SK-N-SH treated with all-trans-retinoic acid at 6 μM for 48 hours (cell line): ENCODE data around the gene PLEKHN1.

Source experiments
- ATAC-seq: fragments of 200-7000 bp; cut with Tn5 transposase; 3 replicates; pipeline ENCODE4 v1.9.1; 2020; ENCODE audit warnings: mild to moderate bottlenecking, moderate library complexity
- CSDC2 ChIP-seq: fragments of 250-450 bp; sonication (Bioruptor Pico); IDR thresholded peaks from 2 replicates; pipeline ENCODE4 v1.5.0; 2020; ENCODE audit warnings: mild to moderate bottlenecking, moderate library complexity
- ESRRG ChIP-seq: fragments of 250-450 bp; sonication (Bioruptor Pico); IDR thresholded peaks from 2 replicates; pipeline ENCODE4 v1.6.1; 2021; ENCODE audit warnings: mild to moderate bottlenecking
- ISL1 ChIP-seq: fragments of 250-450 bp; sonication (Bioruptor Pico); IDR thresholded peaks from 2 replicates; pipeline ENCODE4 v2.1.2; 2022; ENCODE audit warnings: mild to moderate bottlenecking, moderate library complexity
- POU6F1 ChIP-seq: fragments of 250-450 bp; sonication (Bioruptor Pico); IDR thresholded peaks from 2 replicates; pipeline ENCODE4 v1.8.0; 2021; ENCODE audit warnings: low read depth, mild to moderate bottlenecking, moderate library complexity, borderline replicate concordance
- PPARA ChIP-seq: fragments of 250-450 bp; sonication (Bioruptor Pico); IDR thresholded peaks from 2 replicates; pipeline ENCODE4 v1.5.0; 2020; ENCODE audit warnings: mild to moderate bottlenecking, borderline replicate concordance
- RARB ChIP-seq: fragments of 250-450 bp; sonication (Bioruptor Pico); IDR thresholded peaks from 2 replicates; pipeline ENCODE4 v1.8.0; 2021; ENCODE audit warnings: mild to moderate bottlenecking, moderate library complexity
- SNAI2 ChIP-seq: fragments of 250-450 bp; sonication (Bioruptor Pico); IDR thresholded peaks from 2 replicates; pipeline ENCODE4 v1.5.0; 2020; ENCODE audit warnings: mild to moderate bottlenecking, moderate library complexity
- TCF4 ChIP-seq: fragments of 250-450 bp; sonication (Bioruptor Pico); IDR thresholded peaks from 2 replicates; pipeline ENCODE4 v1.8.0; 2021; ENCODE audit warnings: mild to moderate bottlenecking, moderate library complexity, borderline replicate concordance
- TOX ChIP-seq: fragments of 250-450 bp; sonication (Bioruptor Pico); IDR thresholded peaks from 2 replicates; pipeline ENCODE4 v1.8.0; 2021; ENCODE audit warnings: mild to moderate bottlenecking, moderate library complexity, borderline replicate concordance
- ZFP3 ChIP-seq: fragments of 250-450 bp; sonication (Bioruptor Pico); IDR thresholded peaks from 2 replicates; pipeline ENCODE4 v1.5.0; 2020; ENCODE audit warnings: mild to moderate bottlenecking, moderate library complexity
- ZFP30 ChIP-seq: fragments of 450-650 bp; formaldehyde crosslinking; IDR thresholded peaks from 2 replicates; pipeline ENCODE4 v1.5.0; 2022; ENCODE audit warnings: mild to moderate bottlenecking, moderate library complexity
- ZNF565 ChIP-seq: fragments of 450-650 bp; formaldehyde crosslinking; conservative IDR thresholded peaks from 2 replicates; pipeline ENCODE4 v1.5.0; 2020; ENCODE audit warnings: low read depth, mild to moderate bottlenecking, moderate library complexity
- ZNF70 ChIP-seq: fragments of 450-650 bp; formaldehyde crosslinking; IDR thresholded peaks from 2 replicates; pipeline ENCODE4 v1.5.0; 2020; ENCODE audit warnings: mild to moderate bottlenecking, moderate library complexity
- ZNF8 ChIP-seq: fragments of 450-650 bp; formaldehyde crosslinking; IDR thresholded peaks from 2 replicates; pipeline ENCODE4 v1.5.0; 2020; ENCODE audit warnings: mild to moderate bottlenecking, moderate library complexity
- TF ChIP-seq, protein P1 (sequence below): fragments of 250-450 bp; sonication (Bioruptor Pico); IDR thresholded peaks from 2 replicates; pipeline ENCODE4 v1.5.0; 2020; ENCODE audit warnings: mild to moderate bottlenecking, moderate library complexity
- TF ChIP-seq, protein P2 (sequence below): fragments of 250-450 bp; sonication (Bioruptor Pico); IDR thresholded peaks from 2 replicates; pipeline ENCODE4 v1.8.0; 2020; ENCODE audit warnings: mild to moderate bottlenecking, moderate library complexity, borderline replicate concordance
- TF ChIP-seq, protein P3 (sequence below): fragments of 250-450 bp; sonication (Bioruptor Pico); IDR thresholded peaks from 2 replicates; pipeline ENCODE4 v1.5.1; 2020; ENCODE audit warnings: low read depth, mild to moderate bottlenecking, moderate library complexity

Gene PLEKHN1

DNA sequence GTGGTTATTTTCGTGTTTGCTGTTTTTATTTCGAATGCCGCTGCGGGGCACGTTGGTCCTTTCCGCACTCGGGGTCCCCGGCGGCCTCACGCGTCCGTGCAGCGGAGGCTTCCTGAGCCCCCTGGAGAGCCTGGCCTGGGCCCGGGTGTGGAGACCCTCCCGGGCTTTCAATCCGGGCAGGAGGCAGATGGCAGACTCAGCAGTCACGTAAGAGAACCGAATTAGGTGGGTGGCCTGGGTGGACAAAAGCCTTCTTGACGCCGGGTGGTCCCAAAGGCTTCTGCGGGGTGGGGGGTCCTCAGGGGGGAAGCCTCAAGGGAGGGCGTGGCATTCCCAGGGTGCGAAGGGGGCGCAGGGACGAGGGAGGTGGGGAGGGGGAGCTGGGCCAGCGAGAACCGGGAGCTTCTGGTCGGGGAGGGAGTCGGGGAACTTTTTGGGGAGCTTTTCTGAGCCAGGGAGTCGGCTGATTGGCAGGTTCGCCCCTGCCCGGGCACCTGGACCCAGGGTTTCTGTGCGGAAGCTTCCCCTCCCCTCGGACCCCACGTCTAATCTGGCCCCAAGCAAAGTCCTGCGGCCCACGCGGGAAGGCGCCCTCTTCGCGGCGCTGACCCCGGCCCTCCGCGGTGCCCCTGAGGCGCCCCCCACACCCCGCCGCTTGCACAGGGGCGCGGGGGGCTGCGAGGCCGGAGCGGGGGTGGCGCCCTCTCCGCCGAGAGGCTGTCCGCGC, 34.9 kb downstream of the PLEKHN1 start (continued):
- TF ChIP-seq, protein P1, sequence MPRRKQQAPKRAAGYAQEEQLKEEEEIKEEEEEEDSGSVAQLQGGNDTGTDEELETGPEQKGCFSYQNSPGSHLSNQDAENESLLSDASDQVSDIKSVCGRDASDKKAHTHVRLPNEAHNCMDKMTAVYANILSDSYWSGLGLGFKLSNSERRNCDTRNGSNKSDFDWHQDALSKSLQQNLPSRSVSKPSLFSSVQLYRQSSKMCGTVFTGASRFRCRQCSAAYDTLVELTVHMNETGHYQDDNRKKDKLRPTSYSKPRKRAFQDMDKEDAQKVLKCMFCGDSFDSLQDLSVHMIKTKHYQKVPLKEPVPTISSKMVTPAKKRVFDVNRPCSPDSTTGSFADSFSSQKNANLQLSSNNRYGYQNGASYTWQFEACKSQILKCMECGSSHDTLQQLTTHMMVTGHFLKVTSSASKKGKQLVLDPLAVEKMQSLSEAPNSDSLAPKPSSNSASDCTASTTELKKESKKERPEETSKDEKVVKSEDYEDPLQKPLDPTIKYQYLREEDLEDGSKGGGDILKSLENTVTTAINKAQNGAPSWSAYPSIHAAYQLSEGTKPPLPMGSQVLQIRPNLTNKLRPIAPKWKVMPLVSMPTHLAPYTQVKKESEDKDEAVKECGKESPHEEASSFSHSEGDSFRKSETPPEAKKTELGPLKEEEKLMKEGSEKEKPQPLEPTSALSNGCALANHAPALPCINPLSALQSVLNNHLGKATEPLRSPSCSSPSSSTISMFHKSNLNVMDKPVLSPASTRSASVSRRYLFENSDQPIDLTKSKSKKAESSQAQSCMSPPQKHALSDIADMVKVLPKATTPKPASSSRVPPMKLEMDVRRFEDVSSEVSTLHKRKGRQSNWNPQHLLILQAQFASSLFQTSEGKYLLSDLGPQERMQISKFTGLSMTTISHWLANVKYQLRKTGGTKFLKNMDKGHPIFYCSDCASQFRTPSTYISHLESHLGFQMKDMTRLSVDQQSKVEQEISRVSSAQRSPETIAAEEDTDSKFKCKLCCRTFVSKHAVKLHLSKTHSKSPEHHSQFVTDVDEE (CRISPR knock-in tag), result no peak
- no peak for TF ChIP-seq ZNF565 (CRISPR knock-in tag)
- TF ChIP-seq, all 23 proteins: peak for 0

- TF ChIP-seq ESRRG (no peak), ISL1 (no peak), PPARA (CRISPR knock-in tag) (no peak), ZNF8 (CRISPR knock-in tag) (no peak), CSDC2 (CRISPR knock-in tag) (no peak), RARB (CRISPR knock-in tag) (no peak)
- no peak for ATAC-seq
Measured at GRCh38 chr1:1003618-1004419, 37.5 kb downstream of the PLEKHN1 start.

DNA sequence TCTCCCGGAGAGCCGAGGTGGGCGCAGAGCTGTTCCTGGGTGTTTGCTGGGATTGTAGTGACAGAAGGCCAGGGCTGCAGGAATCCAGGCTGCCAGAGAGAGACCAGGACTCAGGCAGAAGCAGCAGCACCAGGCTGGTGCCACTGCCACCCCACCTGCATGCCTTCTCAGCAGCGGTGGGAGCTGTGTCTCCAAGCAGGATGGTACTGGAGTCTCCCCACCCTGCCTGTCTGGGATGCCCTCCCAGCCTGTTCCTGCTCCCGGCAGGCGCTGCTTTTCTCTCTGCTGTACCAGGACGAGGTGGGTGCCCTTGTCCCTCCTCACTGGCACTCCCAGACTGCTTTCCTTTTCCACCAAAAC, 38.1 kb downstream of the PLEKHN1 start:
- TF ChIP-seq, protein P1 (CRISPR knock-in tag), result no peak
- TF ChIP-seq SNAI2 (no peak), RARB (CRISPR knock-in tag) (no peak), ZNF8 (CRISPR knock-in tag) (no peak), CSDC2 (CRISPR knock-in tag) (no peak), ZNF70 (CRISPR knock-in tag) (no peak), POU6F1 (no peak), ISL1 (no peak), ZFP30 (CRISPR knock-in tag) (no peak), TCF4 (CRISPR knock-in tag) (no peak), PPARA (CRISPR knock-in tag) (no peak), TOX (CRISPR knock-in tag) (no peak), ZFP3 (no peak), ESRRG (no peak)
- TF ChIP-seq, protein P2, sequence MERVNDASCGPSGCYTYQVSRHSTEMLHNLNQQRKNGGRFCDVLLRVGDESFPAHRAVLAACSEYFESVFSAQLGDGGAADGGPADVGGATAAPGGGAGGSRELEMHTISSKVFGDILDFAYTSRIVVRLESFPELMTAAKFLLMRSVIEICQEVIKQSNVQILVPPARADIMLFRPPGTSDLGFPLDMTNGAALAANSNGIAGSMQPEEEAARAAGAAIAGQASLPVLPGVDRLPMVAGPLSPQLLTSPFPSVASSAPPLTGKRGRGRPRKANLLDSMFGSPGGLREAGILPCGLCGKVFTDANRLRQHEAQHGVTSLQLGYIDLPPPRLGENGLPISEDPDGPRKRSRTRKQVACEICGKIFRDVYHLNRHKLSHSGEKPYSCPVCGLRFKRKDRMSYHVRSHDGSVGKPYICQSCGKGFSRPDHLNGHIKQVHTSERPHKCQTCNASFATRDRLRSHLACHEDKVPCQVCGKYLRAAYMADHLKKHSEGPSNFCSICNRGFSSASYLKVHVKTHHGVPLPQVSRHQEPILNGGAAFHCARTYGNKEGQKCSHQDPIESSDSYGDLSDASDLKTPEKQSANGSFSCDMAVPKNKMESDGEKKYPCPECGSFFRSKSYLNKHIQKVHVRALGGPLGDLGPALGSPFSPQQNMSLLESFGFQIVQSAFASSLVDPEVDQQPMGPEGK, result no peak
- TF ChIP-seq, protein P3, sequence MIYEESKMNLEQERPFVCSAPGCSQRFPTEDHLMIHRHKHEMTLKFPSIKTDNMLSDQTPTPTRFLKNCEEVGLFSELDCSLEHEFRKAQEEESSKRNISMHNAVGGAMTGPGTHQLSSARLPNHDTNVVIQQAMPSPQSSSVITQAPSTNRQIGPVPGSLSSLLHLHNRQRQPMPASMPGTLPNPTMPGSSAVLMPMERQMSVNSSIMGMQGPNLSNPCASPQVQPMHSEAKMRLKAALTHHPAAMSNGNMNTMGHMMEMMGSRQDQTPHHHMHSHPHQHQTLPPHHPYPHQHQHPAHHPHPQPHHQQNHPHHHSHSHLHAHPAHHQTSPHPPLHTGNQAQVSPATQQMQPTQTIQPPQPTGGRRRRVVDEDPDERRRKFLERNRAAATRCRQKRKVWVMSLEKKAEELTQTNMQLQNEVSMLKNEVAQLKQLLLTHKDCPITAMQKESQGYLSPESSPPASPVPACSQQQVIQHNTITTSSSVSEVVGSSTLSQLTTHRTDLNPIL, result no peak
- no peak for ATAC-seq
